ENCODE data around the gene OR51D1. TPM values are rescaled to one million over a fixed set of nuclear protein-coding genes. Genes with fewer than 3 reads are reported as not detected.
A peak's percentile ranks its signal among the peaks of the same experiment; 100 is the strongest.

OR51D1 gene
- total RNA-seq, 1 donor: under 0.01 TPM

GRCh38 chr11:4644233-4644632, 7.0 kb downstream of the OR51D1 start:
- DNase-seq (ENCODE audit: low read depth in 2 of 3, low spot score in 2 of 3): no peak

- DNase-seq (ENCODE audit: low read depth in 2 of 3, low spot score in 2 of 3): no peak
These were observed 8.7 kb downstream of the OR51D1 start for GRCh38 chr11:4645974-4646373.

GRCh38 chr11:4647766-4648165, 10.5 kb downstream of the OR51D1 start:
- DNase-seq (ENCODE audit: low read depth in 2 of 3, low spot score in 2 of 3): no peak

GRCh38 chr11:4654635-4655369, 17.5 kb downstream of the OR51D1 start:
- no peak for DNase-seq (ENCODE audit: low read depth in 2 of 3, low spot score in 2 of 3)

- peak in 1 of 3 donors; percentile 36 for DNase-seq (ENCODE audit: low read depth in 2 of 3, low spot score in 2 of 3)
These were observed 21.6 kb downstream of the OR51D1 start for GRCh38 chr11:4658629-4659445.

- DNase-seq (ENCODE audit: low read depth in 2 of 3, low spot score in 2 of 3): no peak
These were observed 25.6 kb downstream of the OR51D1 start for GRCh38 chr11:4662876-4663275.

GRCh38 chr11:4664183-4664582, 26.9 kb downstream of the OR51D1 start:
- DNase-seq (ENCODE audit: low read depth in 2 of 3, low spot score in 2 of 3): no peak

- no peak for DNase-seq (ENCODE audit: low read depth in 2 of 3, low spot score in 2 of 3)
These were observed 27.5 kb downstream of the OR51D1 start for GRCh38 chr11:4664786-4665185.

GRCh38 chr11:4665424-4665823, 28.1 kb downstream of the OR51D1 start:
- no peak for DNase-seq (ENCODE audit: low read depth in 2 of 3, low spot score in 2 of 3)

GRCh38 chr11:4671741-4672140, 34.5 kb downstream of the OR51D1 start:
- DNase-seq (ENCODE audit: low read depth in 2 of 3, low spot score in 2 of 3): no peak

- no peak for DNase-seq (ENCODE audit: low read depth in 2 of 3, low spot score in 2 of 3)
These were observed 35.2 kb downstream of the OR51D1 start for GRCh38 chr11:4672470-4672869.

- no peak for DNase-seq (ENCODE audit: low read depth in 2 of 3, low spot score in 2 of 3)
These were observed 36.5 kb downstream of the OR51D1 start for GRCh38 chr11:4673781-4674180.

GRCh38 chr11:4677948-4678347, 40.7 kb downstream of the OR51D1 start:
- no peak for DNase-seq (ENCODE audit: low read depth in 2 of 3, low spot score in 2 of 3)

- no peak for DNase-seq (ENCODE audit: low read depth in 2 of 3, low spot score in 2 of 3)
These were observed 43.1 kb downstream of the OR51D1 start for GRCh38 chr11:4680341-4680740.

- DNase-seq (ENCODE audit: low read depth in 2 of 3, low spot score in 2 of 3): no peak
These were observed 45.5 kb downstream of the OR51D1 start for GRCh38 chr11:4682623-4683419.

GRCh38 chr11:4684631-4685285, 47.5 kb downstream of the OR51D1 start:
- DNase-seq (ENCODE audit: low read depth in 2 of 3, low spot score in 2 of 3): no peak

Other genes starting within 250 kb of the OR51D1 start
- 30.7 TPM for gene TRIM21, start 243.8 kb upstream of the OR51D1 start, total RNA-seq
- not detected for gene OR52K2, start 188.2 kb upstream of the OR51D1 start, total RNA-seq
- gene OR52K1, start 154.8 kb upstream of the OR51D1 start, total RNA-seq: under 0.01 TPM
- not detected for gene OR52M1, start 92.3 kb upstream of the OR51D1 start, total RNA-seq
- not detected for gene OR52I2, start 55.7 kb upstream of the OR51D1 start, total RNA-seq
- gene OR52I1, start 43.4 kb upstream of the OR51D1 start, total RNA-seq: not detected
- gene TRIM68, start 29.2 kb upstream of the OR51D1 start, total RNA-seq: 11.8 TPM
- gene OR51E1, start 6.5 kb downstream of the OR51D1 start, total RNA-seq: not detected
- gene OR51E2, start 60.4 kb downstream of the OR51D1 start, total RNA-seq: under 0.01 TPM
- not detected for gene MMP26, start 67.3 kb downstream of the OR51D1 start, total RNA-seq
- not detected for gene OR51F1, start 132.5 kb downstream of the OR51D1 start, total RNA-seq
- not detected for gene OR52R1, start 166.9 kb downstream of the OR51D1 start, total RNA-seq
- gene OR51F2, start 183.8 kb downstream of the OR51D1 start, total RNA-seq: not detected
- gene OR51S1, start 211.7 kb downstream of the OR51D1 start, total RNA-seq: not detected
- not detected for gene OR51T1, start 244.4 kb downstream of the OR51D1 start, total RNA-seq